Gastroesophageal sphincter (tissue), 4 donors: Measurements from ENCODE around the gene BBS1. TPM values are rescaled to one million over a fixed set of nuclear protein-coding genes. Genes with fewer than 3 reads are reported as not detected.

Source experiments
- ATAC-seq: fragments of 150-250 bp; one replicate; pipeline ENCODE4 v1.9.1; 2016; ENCODE audit warnings: mild to moderate bottlenecking, moderate library complexity
- H3K27ac ChIP-seq, 4 donors: fragments of 200-600 bp; sonication (generic) in 3 of 4; 1 replicate in 3 of 4; 2 replicates in 1 of 4; pipeline ENCODE4 v1.5.1; 2016 to 2019
- H3K27me3 ChIP-seq: fragments of 200-600 bp; sonication (generic); one replicate; pipeline ENCODE4 v1.5.1; 2019
- H3K36me3 ChIP-seq, 2 donors: fragments of 200-600 bp; sonication (generic); one replicate each; pipeline ENCODE4 v1.5.1; 2019; ENCODE audit warnings: control low read depth in 1 of 2
- H3K4me1 ChIP-seq, 3 donors: fragments of 200-600 bp; sonication (generic); 1 replicate in 2 of 3; 2 replicates in 1 of 3; pipeline ENCODE4 v1.5.1; 2016 to 2019; ENCODE audit warnings: control low read depth in 2 of 3
- H3K4me3 ChIP-seq, 2 donors: fragments of 200-600 bp; sonication (generic); one replicate each; pipeline ENCODE4 v1.5.1; 2019; ENCODE audit warnings: mild to moderate bottlenecking in 1 of 2, moderate library complexity in 1 of 2
- H3K9me3 ChIP-seq, 3 donors: fragments of 200-600 bp; sonication (generic); one replicate each; pipeline ENCODE4 v1.5.1; 2017 to 2019; ENCODE audit warnings: control low read depth in 2 of 3
- CTCF ChIP-seq, 4 experiments: fragments of 200-600 bp in 2 of 4; fragments of 450-650 bp in 2 of 4; sonication (generic) in 1 of 4; IDR thresholded peaks; one replicate each; pipeline ENCODE4 v1.5.1; 2017 to 2019; ENCODE audit warnings: antibody characterized with exemption in 4 of 4, mild to moderate bottlenecking in 2 of 4, moderate library complexity in 2 of 4
- EP300 ChIP-seq: sonication (generic); formaldehyde crosslinking; IDR thresholded peaks from one replicate; pipeline ENCODE4 v1.6.1; 2017; ENCODE audit warnings: antibody characterized with exemption, mild to moderate bottlenecking
- POLR2A ChIP-seq, 2 donors: fragments of 450-650 bp; IDR thresholded peaks; one replicate each; pipeline ENCODE4 v1.6.1; 2017; ENCODE audit warnings: antibody characterized with exemption in 2 of 2, mild to moderate bottlenecking in 2 of 2, moderate library complexity in 1 of 2
- POLR2AphosphoS5 ChIP-seq: sonication (generic); formaldehyde crosslinking; IDR thresholded peaks from one replicate; pipeline ENCODE4 v1.6.1; 2017; ENCODE audit warnings: antibody characterized with exemption
- WGBS, 2 donors: methylation state at CpG; one replicate each; pipeline ENCODE4 v1.1.5; 2018; ENCODE audit warnings: low coverage in 1 of 2; 5-methylcytosine and 5-hydroxymethylcytosine counted together
- total RNA-seq, 4 donors: library from RNA; depleted of rRNA; stranded (reverse); fragments of >200 nt; gene quantifications; one replicate each; pipeline ENCODE4 v1.1.0, GENCODE V29; 2016

BBS1 gene
- total RNA-seq, 4 donors from 2014 or later = 49.2 to 95.1 (median 82.9) TPM

GRCh38 chr11:66563832-66564231, 53.4 kb downstream of the BBS1 start:
- peaks cover 0 to 28% (median 11%) of the 10 kb centered on the region in 3 donors for H3K4me1 ChIP-seq
- H3K9me3 ChIP-seq = no peaks in the 10 kb centered on the region
- TF ChIP-seq CTCF (IDR thresholded peaks at IDR 0.05) = no peak
- H3K27me3 ChIP-seq = no peaks in the 10 kb centered on the region
- no peak for ATAC-seq
- peaks cover 0 to 46% of the 10 kb centered on the region in 2 donors for H3K36me3 ChIP-seq
- no peak overlapping the region for H3K27ac ChIP-seq
- H3K4me3 ChIP-seq = no peak overlapping the region
- WGBS, 2 donors = 81 to 100% methylated on average over 2 to 6 of the region's 10 CpGs

GRCh38 chr11:66564538-66564937, 54.1 kb downstream of the BBS1 start:
- no peak for TF ChIP-seq EP300
- TF ChIP-seq POLR2AphosphoS5 = no peak
- no peak for TF ChIP-seq CTCF (IDR thresholded peaks at IDR 0.05)
- TF ChIP-seq POLR2A (IDR thresholded peaks at IDR 0.05) = no peak
- ATAC-seq = no peak
- H3K4me1 ChIP-seq = peaks cover 0 to 25% (median 9%) of the 10 kb centered on the region in 3 donors
- no peaks in the 10 kb centered on the region for H3K27me3 ChIP-seq
- WGBS, 2 donors = 81% methylated on average over 8 of the region's 14 CpGs; no CpG with 5 or more reads in 1 of the 2 donors
- no peak overlapping the region for H3K4me3 ChIP-seq
- no peaks in the 10 kb centered on the region for H3K9me3 ChIP-seq
- no peak overlapping the region for H3K27ac ChIP-seq
- peaks cover 0 to 46% of the 10 kb centered on the region in 2 donors for H3K36me3 ChIP-seq

GRCh38 chr11:66564984-66565383, 54.5 kb downstream of the BBS1 start:
- Histone ChIP-seq H3K9me3 (no peaks in the 10 kb centered on the region), H3K4me3 (no peak overlapping the region), H3K36me3 (peaks cover 0 to 46% of the 10 kb centered on the region in 2 donors), H3K27ac (no peak overlapping the region), H3K27me3 (no peaks in the 10 kb centered on the region), H3K4me1 (peaks cover 0 to 23% (median 9%) of the 10 kb centered on the region in 3 donors)
- TF ChIP-seq POLR2AphosphoS5 (no peak), EP300 (no peak), POLR2A (IDR thresholded peaks at IDR 0.05) (no peak)
- WGBS, 2 donors = 90 to 100% methylated on average over 2 to 4 of the region's 5 CpGs
- ATAC-seq = no peak

- no peaks in the 10 kb centered on the region for H3K9me3 ChIP-seq
- no peak overlapping the region for H3K27ac ChIP-seq
- TF ChIP-seq POLR2A (IDR thresholded peaks at IDR 0.05) = no peak
- TF ChIP-seq EP300 = no peak
- no peak for TF ChIP-seq CTCF (IDR thresholded peaks at IDR 0.05)
- no peak for TF ChIP-seq POLR2AphosphoS5
- H3K4me1 ChIP-seq = peaks cover 0 to 23% (median 9%) of the 10 kb centered on the region in 3 donors
- no peak overlapping the region for H3K4me3 ChIP-seq
- WGBS, 2 donors = 91% methylated on average over 5 of the region's 8 CpGs; no CpG with 5 or more reads in 1 of the 2 donors
- no peaks in the 10 kb centered on the region for H3K27me3 ChIP-seq
- no peak for ATAC-seq
- peaks cover 0 to 46% of the 10 kb centered on the region in 2 donors for H3K36me3 ChIP-seq
Measured at GRCh38 chr11:66566221-66566620, 55.8 kb downstream of the BBS1 start.

GRCh38 chr11:66567787-66568123, 57.3 kb downstream of the BBS1 start:
- peaks cover 0 to 46% of the 10 kb centered on the region in 2 donors for H3K36me3 ChIP-seq
- no peak for ATAC-seq
- H3K4me1 ChIP-seq = peaks cover 0 to 23% (median 9%) of the 10 kb centered on the region in 3 donors
- TF ChIP-seq EP300 (no peak), POLR2AphosphoS5 (no peak), CTCF (IDR thresholded peaks at IDR 0.05) (no peak), POLR2A (IDR thresholded peaks at IDR 0.05) (no peak)
- WGBS, 2 donors = 69 to 80% methylated on average over 1 to 5 of the region's 15 CpGs
- H3K27me3 ChIP-seq = no peaks in the 10 kb centered on the region
- peak overlapping the region in 3 of 4 donors; percentile 52 to 75 (median 65) for H3K27ac ChIP-seq
- peak overlapping the region; percentile 25 to 72 for H3K4me3 ChIP-seq
- H3K9me3 ChIP-seq = no peaks in the 10 kb centered on the region
